ENCODE results near the gene TERT. TPM values are rescaled to one million over a fixed set of nuclear protein-coding genes. Genes with fewer than 3 reads are reported as not detected.

Gene TERT
- total RNA-seq, 1 donor from 2014 or later: 2.9 TPM

DNA sequence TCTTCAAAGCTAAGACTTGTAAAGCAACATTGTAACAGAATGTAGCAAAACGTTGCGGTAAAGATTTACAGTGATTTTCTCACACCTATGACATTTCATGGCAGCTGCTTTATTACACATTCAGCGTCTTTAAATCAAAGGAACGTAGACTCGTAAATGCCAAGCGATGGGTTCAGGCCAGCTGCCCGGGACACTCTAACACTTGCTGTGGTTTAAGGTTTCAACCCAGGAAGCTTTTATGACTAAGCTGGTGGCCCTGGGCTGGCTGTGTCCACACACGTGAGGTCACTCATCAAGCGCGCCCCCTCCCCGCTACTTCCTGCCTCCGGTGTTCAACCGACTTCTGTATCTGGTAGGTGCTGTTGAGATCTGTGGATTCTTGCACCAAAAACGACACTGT is 67.2 kb downstream of the TERT start:
- H3K27me3 Mint-ChIP-seq (ENCODE audit: unreplicated experiment): peaks cover 5% of the 10 kb centered on the region
- no peak for DNase-seq
- H3K27ac Mint-ChIP-seq (ENCODE audit: unreplicated experiment): no peak overlapping the region
- TF ChIP-seq, protein P1, sequence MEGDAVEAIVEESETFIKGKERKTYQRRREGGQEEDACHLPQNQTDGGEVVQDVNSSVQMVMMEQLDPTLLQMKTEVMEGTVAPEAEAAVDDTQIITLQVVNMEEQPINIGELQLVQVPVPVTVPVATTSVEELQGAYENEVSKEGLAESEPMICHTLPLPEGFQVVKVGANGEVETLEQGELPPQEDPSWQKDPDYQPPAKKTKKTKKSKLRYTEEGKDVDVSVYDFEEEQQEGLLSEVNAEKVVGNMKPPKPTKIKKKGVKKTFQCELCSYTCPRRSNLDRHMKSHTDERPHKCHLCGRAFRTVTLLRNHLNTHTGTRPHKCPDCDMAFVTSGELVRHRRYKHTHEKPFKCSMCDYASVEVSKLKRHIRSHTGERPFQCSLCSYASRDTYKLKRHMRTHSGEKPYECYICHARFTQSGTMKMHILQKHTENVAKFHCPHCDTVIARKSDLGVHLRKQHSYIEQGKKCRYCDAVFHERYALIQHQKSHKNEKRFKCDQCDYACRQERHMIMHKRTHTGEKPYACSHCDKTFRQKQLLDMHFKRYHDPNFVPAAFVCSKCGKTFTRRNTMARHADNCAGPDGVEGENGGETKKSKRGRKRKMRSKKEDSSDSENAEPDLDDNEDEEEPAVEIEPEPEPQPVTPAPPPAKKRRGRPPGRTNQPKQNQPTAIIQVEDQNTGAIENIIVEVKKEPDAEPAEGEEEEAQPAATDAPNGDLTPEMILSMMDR (IDR thresholded peaks at IDR 0.05; ENCODE audit: partially characterized antibody, unreplicated experiment): no peak
- H3K36me3 Mint-ChIP-seq (ENCODE audit: unreplicated experiment): no peaks in the 10 kb centered on the region
- no peaks in the 10 kb centered on the region for H3K9me3 Mint-ChIP-seq (ENCODE audit: unreplicated experiment)
- H3K4me3 Mint-ChIP-seq (ENCODE audit: unreplicated experiment): no peak overlapping the region
- H3K4me1 Mint-ChIP-seq (ENCODE audit: low read depth, unreplicated experiment): peaks cover 9% of the 10 kb centered on the region

DNA sequence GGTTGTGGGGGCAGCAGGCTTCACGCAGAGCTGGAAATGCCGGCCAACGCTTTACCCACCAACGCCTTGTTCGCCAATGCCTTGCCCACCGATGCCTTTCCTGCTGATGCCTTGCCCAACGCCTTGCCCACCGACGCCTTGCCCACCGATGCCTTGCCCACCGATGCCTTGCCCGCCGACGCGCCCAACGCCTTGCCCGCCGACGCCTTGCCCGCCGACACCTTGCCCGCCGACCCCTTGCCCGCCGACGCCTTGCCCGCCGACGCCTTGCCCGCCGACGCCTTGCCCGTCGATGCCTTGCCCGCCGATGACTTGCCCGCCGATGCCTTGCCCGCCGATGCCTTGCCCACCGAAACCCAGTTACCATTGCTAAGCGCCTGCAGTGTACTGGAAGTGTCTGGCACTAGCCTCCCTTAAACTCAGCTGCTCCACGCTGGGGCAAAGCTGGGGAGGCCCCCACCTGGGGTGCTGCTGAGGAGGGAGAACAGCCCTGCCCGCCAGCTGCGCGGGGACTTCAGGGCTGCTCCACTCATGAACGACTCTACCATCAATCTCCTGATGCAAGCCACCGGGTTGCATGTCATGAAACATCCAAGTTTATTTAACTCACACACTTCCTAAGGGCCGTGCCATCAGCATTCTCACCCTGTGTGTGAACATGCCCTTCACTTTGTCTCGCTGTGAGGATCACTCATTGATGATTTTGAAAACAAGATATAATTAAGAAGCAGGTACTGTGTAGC is 67.9 kb downstream of the TERT start:
- DNase-seq: no peak
- H3K4me3 Mint-ChIP-seq (ENCODE audit: unreplicated experiment): no peak overlapping the region
- H3K27ac Mint-ChIP-seq (ENCODE audit: unreplicated experiment): no peak overlapping the region
- H3K9me3 Mint-ChIP-seq (ENCODE audit: unreplicated experiment): no peaks in the 10 kb centered on the region
- peaks cover 6% of the 10 kb centered on the region for H3K27me3 Mint-ChIP-seq (ENCODE audit: unreplicated experiment)
- H3K36me3 Mint-ChIP-seq (ENCODE audit: unreplicated experiment): no peaks in the 10 kb centered on the region
- TF ChIP-seq, protein P1 (IDR thresholded peaks at IDR 0.05; ENCODE audit: partially characterized antibody, unreplicated experiment): no peak
- H3K4me1 Mint-ChIP-seq (ENCODE audit: low read depth, unreplicated experiment): peaks cover 9% of the 10 kb centered on the region

GRCh38 chr5:1226231-1226630 is 68.6 kb downstream of the TERT start:
- Mint-ChIP-seq H3K4me3 (ENCODE audit: unreplicated experiment) (no peak overlapping the region), H3K4me1 (ENCODE audit: low read depth, unreplicated experiment) (peaks cover 9% of the 10 kb centered on the region), H3K9me3 (ENCODE audit: unreplicated experiment) (no peaks in the 10 kb centered on the region), H3K27ac (ENCODE audit: unreplicated experiment) (no peak overlapping the region), H3K27me3 (ENCODE audit: unreplicated experiment) (peaks cover 7% of the 10 kb centered on the region), H3K36me3 (ENCODE audit: unreplicated experiment) (no peaks in the 10 kb centered on the region)
- TF ChIP-seq, protein P1 (IDR thresholded peaks at IDR 0.05; ENCODE audit: partially characterized antibody, unreplicated experiment): no peak
- DNase-seq: no peak

GRCh38 chr5:1225081-1225480 is 69.8 kb downstream of the TERT start, which contains the start of gene SLC6A18:
SLC6A18 (plus strand) TSS chr5:1225381; CDS start chr5:1225478, 97 bp downstream.
- DNase-seq: no peak
- Mint-ChIP-seq H3K9me3 (ENCODE audit: unreplicated experiment) (no peaks in the 10 kb centered on the region), H3K4me3 (ENCODE audit: unreplicated experiment) (no peak within 1 kb of the TSS), H3K4me1 (ENCODE audit: low read depth, unreplicated experiment) (peaks cover 9% of the 10 kb centered on the region), H3K36me3 (ENCODE audit: unreplicated experiment) (no peaks in the 10 kb centered on the region), H3K27me3 (ENCODE audit: unreplicated experiment) (peaks cover 9% of the 10 kb centered on the region), H3K27ac (ENCODE audit: unreplicated experiment) (no peak within 1 kb of the TSS)
- TF ChIP-seq, protein P1 (IDR thresholded peaks at IDR 0.05; ENCODE audit: partially characterized antibody, unreplicated experiment): no peak

- Mint-ChIP-seq H3K36me3 (ENCODE audit: unreplicated experiment) (no peaks in the 10 kb centered on the region), H3K27me3 (ENCODE audit: unreplicated experiment) (peaks cover 12% of the 10 kb centered on the region), H3K9me3 (ENCODE audit: unreplicated experiment) (no peaks in the 10 kb centered on the region), H3K4me3 (ENCODE audit: unreplicated experiment) (no peak overlapping the region), H3K27ac (ENCODE audit: unreplicated experiment) (no peak overlapping the region), H3K4me1 (ENCODE audit: low read depth, unreplicated experiment) (peaks cover 9% of the 10 kb centered on the region)
- DNase-seq: no peak
- TF ChIP-seq, protein P1 (IDR thresholded peaks at IDR 0.05; ENCODE audit: partially characterized antibody, unreplicated experiment): no peak
These were observed 70.2 kb downstream of the TERT start for GRCh38 chr5:1224631-1225030.

Data from glutamatergic neuron (in vitro differentiated cells).